AG04449 (cell line): ENCODE measurements around the gene GPR137B.

Experiments
- CTCF ChIA-PET: fragments of 350-600 bp; formaldehyde crosslinking; extraction: SDS; loops from one replicate; lab custom pipeline; 2021; ENCODE audit warnings: antibody characterized with exemption; lab: Yijun Ruan, JAX
- POLR2A ChIA-PET: fragments of 400-600, 350-600 bp; formaldehyde crosslinking; extraction: SDS; loops from one replicate; lab custom pipeline; 2020; ENCODE audit warnings: antibody characterized with exemption, inconsistent platforms; lab: Yijun Ruan, JAX
- DNase-seq: peaks from one replicate; pipeline ENCODE4 v3.0.0-alpha.2; 2010; ENCODE audit warnings: low read depth, low spot score
- H3K4me3 ChIP-seq: 2 replicates; pipeline ENCODE4 v1.5.1; 2011; ENCODE audit warnings: low read depth, mild to moderate bottlenecking, control low read depth, low read length
- TF ChIP-seq, protein P1 (sequence below): IDR thresholded peaks from one replicate; pipeline ENCODE4 v1.5.1; 2011; ENCODE audit warnings: mild to moderate bottlenecking, moderate library complexity, low read length, control low read depth, inconsistent platforms; ENCODE audit not compliant: insufficient read depth; ENCODE audit errors: missing control alignments

The GPR137B gene

DNA sequence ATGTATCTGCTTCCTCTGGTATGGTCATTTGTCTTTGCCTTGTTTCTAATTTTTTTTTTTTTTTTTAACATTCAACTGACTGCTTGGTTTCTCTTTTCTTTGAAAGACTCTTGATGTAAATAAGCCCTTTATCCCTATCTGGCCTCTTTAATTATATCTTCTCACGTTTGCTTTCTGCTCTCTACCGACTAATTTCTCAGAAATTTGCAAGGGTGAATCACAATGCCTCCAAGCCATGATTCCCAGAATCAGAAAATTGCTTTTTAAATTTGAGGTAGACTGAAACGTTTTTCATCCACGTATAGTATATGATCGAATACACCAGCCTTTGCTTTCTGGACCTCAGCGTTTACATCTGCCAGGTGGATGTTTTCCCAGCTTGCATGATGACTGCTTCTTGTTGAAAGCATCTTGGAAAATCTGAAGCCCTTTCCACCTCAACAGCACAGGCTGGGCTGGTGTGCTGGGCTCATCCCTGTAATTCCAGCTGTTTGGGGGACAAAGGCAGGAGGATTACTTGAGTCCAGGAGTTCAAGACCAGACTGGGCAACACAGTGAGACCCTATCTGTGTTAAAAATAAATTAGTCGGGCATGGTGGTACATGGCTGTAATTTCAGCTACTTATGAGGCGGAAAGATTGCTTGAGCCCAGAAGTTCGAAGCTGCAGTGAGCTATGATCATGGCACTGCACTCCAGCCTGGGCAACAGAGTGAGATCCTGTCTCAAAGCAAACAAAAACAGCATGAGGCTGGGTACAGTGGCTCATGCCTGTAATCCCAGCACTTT, 35.0 kb upstream of the GPR137B start:
- ChIA-PET CTCF (interaction anchor here (0.8 to 12.2 kb wide), 8 partner anchors 11 to 445 kb away, joined by 3 to 171 read pairs (median 3); no protein-coding TSS in a partner anchor), POLR2A (no interaction called here)
- no peak for DNase-seq
- TF ChIP-seq, protein P1, sequence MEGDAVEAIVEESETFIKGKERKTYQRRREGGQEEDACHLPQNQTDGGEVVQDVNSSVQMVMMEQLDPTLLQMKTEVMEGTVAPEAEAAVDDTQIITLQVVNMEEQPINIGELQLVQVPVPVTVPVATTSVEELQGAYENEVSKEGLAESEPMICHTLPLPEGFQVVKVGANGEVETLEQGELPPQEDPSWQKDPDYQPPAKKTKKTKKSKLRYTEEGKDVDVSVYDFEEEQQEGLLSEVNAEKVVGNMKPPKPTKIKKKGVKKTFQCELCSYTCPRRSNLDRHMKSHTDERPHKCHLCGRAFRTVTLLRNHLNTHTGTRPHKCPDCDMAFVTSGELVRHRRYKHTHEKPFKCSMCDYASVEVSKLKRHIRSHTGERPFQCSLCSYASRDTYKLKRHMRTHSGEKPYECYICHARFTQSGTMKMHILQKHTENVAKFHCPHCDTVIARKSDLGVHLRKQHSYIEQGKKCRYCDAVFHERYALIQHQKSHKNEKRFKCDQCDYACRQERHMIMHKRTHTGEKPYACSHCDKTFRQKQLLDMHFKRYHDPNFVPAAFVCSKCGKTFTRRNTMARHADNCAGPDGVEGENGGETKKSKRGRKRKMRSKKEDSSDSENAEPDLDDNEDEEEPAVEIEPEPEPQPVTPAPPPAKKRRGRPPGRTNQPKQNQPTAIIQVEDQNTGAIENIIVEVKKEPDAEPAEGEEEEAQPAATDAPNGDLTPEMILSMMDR: no peak
- no peak overlapping the region for H3K4me3 ChIP-seq

DNA sequence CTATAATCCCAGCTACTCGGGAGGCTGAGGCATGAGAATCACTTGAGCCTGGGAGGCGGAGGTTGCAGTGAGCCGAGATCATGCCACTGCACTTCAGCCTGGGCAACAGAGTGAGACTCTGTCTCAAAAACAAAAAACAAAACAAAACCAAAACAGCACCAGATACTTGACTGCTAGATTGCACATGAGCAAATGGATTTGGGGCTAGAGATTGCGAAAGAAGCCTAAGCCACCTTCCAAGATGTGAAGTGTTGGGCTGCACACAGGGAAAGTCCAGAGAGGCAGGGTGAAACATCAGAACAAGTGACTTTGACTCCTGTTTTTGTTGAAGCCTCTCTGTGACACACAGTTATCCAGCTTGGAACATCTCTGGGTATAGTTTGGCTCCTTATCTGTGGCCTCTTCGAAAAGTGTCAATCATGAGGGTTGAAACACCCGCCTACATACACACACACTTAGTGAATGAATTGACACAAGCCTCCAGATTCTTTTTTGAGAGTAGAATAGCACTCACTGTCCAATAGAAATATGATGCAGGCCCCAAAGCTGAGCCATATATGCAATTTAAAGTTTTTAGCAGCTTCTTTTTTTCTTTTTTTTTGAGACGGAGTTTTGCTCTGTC, 34.2 kb upstream of the GPR137B start:
- no peak for DNase-seq
- POLR2A ChIA-PET: no interaction called here
- H3K4me3 ChIP-seq: no peak overlapping the region
- TF ChIP-seq, protein P1: no peak
- CTCF ChIA-PET: interaction anchor here (0.8 to 12.2 kb wide), 11 partner anchors 9 to 762 kb away, joined by 3 to 171 read pairs (median 4); partner anchors contain the start of gene LGALS8

DNA sequence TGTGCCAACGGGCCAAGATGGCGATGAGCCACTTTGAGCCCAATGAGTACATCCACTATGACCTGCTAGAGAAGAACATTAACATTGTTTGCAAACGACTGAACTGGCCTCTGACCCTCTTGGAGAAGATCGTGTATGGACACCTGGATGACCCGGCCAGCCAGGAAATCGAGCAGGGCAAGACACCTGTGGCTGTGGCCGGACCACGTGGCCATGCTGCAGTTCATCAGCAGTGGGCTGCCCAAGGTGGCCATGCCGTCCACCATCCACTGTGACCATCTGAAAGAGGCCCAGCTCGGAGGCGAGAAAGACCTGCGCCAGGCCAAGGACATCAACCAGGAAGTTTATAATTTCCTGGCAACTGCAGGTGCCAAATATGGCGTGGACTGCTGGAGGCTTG, 32.2 kb upstream of the GPR137B start:
- H3K4me3 ChIP-seq: no peak overlapping the region
- CTCF ChIA-PET: interaction anchor here (0.8 to 12.2 kb wide), 7 partner anchors 33 to 428 kb away, joined by 3 to 171 read pairs (median 3); no protein-coding TSS in a partner anchor
- POLR2A ChIA-PET: no interaction called here
- no peak for DNase-seq
- TF ChIP-seq, protein P1: no peak

DNA sequence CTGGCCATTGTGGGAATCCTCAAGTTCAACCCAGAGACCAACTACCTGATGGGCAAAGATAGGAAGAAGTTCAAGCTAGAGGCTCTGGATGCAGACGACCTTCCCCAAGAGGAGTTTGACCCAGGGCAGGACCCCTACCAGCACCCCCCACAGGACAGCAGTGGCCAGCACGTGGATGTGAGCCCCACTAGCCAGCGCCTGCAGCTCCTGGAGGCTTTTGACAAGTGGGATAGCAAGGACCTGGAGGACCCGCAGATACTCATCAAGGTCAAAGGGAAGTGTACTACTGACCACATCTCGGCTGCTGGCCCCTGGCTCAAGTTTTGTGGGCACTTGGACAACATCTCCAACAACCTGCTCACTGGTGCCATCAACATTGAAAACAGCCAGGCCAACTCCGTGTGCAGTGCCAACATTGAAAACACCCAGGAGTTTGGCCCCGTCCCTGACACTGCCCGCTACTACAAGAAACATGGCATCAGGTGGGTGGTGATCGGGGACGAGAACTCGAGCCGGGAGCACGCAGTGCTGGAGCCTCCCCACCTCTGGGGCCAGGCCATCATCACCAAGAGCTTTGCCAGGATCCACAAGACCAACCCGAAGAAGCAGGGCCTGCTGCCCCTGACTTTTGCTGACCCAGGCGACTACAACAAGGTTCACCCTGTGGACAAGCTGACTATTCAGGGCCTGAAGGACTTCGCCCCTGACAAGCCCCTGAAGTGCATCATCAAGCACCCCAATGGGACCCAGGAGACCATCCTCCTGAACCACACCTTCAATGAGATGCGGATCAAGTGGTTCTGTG, 30.6 kb upstream of the GPR137B start:
- no peak for DNase-seq
- ChIA-PET POLR2A (no interaction called here), CTCF (interaction anchor here (0.9 to 12.2 kb wide), 6 partner anchors 7 to 383 kb away, joined by 3 to 171 read pairs (median 3); no protein-coding TSS in a partner anchor)
- TF ChIP-seq, protein P1: no peak
- H3K4me3 ChIP-seq: no peak overlapping the region

DNA sequence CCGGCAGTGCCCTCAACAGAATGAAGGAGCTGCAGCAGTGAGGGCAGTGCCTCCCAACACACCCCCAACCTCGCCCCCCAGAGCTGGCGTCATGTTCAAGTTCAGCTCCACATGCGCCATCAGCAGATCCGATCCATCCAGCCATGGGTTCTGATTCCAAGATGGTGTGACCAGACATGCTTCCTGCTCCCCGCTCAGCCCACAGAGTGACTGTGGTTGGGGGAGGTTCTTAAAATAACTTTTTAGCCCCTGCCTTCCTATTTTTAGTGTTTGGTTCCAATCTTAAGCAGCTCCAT, 30.1 kb upstream of the GPR137B start:
- ChIA-PET POLR2A (no interaction called here), CTCF (interaction anchor here (0.9 to 12.2 kb wide), 4 partner anchors 8 to 375 kb away, joined by 3 to 171 read pairs (median 4); no protein-coding TSS in a partner anchor)
- DNase-seq: no peak
- H3K4me3 ChIP-seq: no peak overlapping the region
- TF ChIP-seq, protein P1: no peak
